HepG2 (cell line): ENCODE measurements around the gene LILRB2. TPM values are rescaled to one million over a fixed set of nuclear protein-coding genes. Genes with fewer than 3 reads are reported as not detected.

Experiments used
- ATAC-seq: fragments of 200-7000 bp; cut with Tn5 transposase; 3 replicates; pipeline ENCODE4 v1.9.1; 2020; ENCODE audit warnings: mild to moderate bottlenecking, moderate library complexity
- BruUV-seq: library from RNA; stranded (reverse); fragments of 400-500 nt; replicated peaks from 2 replicates; lab custom pipeline; 2021; lab: Mats Ljungman, UMichigan
- CTCF ChIA-PET: fragments of 300-600 bp; formaldehyde crosslinking; extraction: SDS; loops from one replicate; lab custom pipeline; 2021; ENCODE audit warnings: low total read pairs, inconsistent platforms, low intra/inter-chr PET ratio; lab: Yijun Ruan, JAX
- POLR2A ChIA-PET: fragments of 350-600 bp; sonication (Branson Sonifier 250); formaldehyde crosslinking; loops from one replicate; lab custom pipeline; 2020; ENCODE audit warnings: antibody characterized with exemption, inconsistent platforms; lab: Yijun Ruan, JAX
- DNase-seq: peaks from one replicate; pipeline ENCODE4 v3.0.0-alpha.2; 2015; ENCODE audit warnings: low spot score
- FAIRE-seq: peaks from 3 replicates; lab custom pipeline; 2011; peaks lifted over from hg19 to GRCh38; lab: Jason Lieb, UNC
- H2AFZ ChIP-seq: one replicate; pipeline ENCODE4 v1.6.1; 2011; ENCODE audit warnings: low read length, inconsistent platforms
- H3K27ac ChIP-seq: fragments of 300-600 bp; 3 replicates; pipeline ENCODE4 v1.8.0; 2011; ENCODE audit warnings: mixed run types, mild to moderate bottlenecking, mixed read lengths, low read length, inconsistent platforms; ENCODE audit not compliant: insufficient read depth; ENCODE audit errors: extremely low read length
- H3K27me3 ChIP-seq, 2 experiments: fragments of 200-600 bp in 1 of 2; 2 replicates in 1 of 2; 3 replicates in 1 of 2; pipeline versions ENCODE4 v1.6.0 to v1.8.0; 2011; ENCODE audit warnings: low read length in 2 of 2, mild to moderate bottlenecking in 2 of 2, moderate library complexity in 2 of 2, inconsistent platforms in 1 of 2; ENCODE audit not compliant: insufficient read depth in 2 of 2, control insufficient read depth in 1 of 2
- H3K36me3 ChIP-seq, 2 experiments: fragments of 200-600 bp in 1 of 2; replicated peaks in 1 of 2; 2 replicates in 1 of 2; 3 replicates in 1 of 2; pipeline versions ENCODE4 v1.5.1 to v1.8.0; 2011; ENCODE audit warnings: low read length in 2 of 2, inconsistent platforms in 1 of 2; ENCODE audit not compliant: insufficient read depth in 2 of 2, control insufficient read depth in 1 of 2
- H3K4me1 ChIP-seq: 2 replicates; pipeline ENCODE4 v1.5.1; 2012; ENCODE audit warnings: low read length, inconsistent platforms; ENCODE audit not compliant: insufficient read depth
- H3K4me2 ChIP-seq: 2 replicates; pipeline ENCODE4 v1.6.0; 2011; ENCODE audit warnings: low read depth, low read length, inconsistent platforms
- H3K4me3 ChIP-seq, 3 experiments: fragments of 200-600 bp in 1 of 3; sonication (generic), shearing (Covaris generic) in 1 of 3; replicated peaks in 1 of 3; 2 replicates each; pipeline ENCODE4 v1.5.1; 2011 to 2016; ENCODE audit warnings: low read length in 3 of 3, inconsistent platforms in 2 of 3, low read depth in 2 of 3, mild to moderate bottlenecking in 2 of 3, control low read depth in 1 of 3, mixed read lengths in 1 of 3; ENCODE audit not compliant: insufficient read depth in 1 of 3
- H3K79me2 ChIP-seq: one replicate; pipeline ENCODE4 v1.6.1; 2011; ENCODE audit warnings: low read length, inconsistent platforms; ENCODE audit not compliant: insufficient read depth
- H3K9ac ChIP-seq: 2 replicates; pipeline ENCODE4 v1.6.0; 2011; ENCODE audit warnings: mild to moderate bottlenecking, low read depth, low read length, inconsistent platforms; ENCODE audit not compliant: insufficient read depth
- H3K9me3 ChIP-seq: 2 replicates; pipeline ENCODE4 v1.5.1; 2012; ENCODE audit warnings: mild to moderate bottlenecking, low read length
- H4K20me1 ChIP-seq: 2 replicates; pipeline ENCODE4 v1.6.0; 2011; ENCODE audit warnings: inconsistent platforms, mild to moderate bottlenecking, low read length, moderate library complexity; ENCODE audit not compliant: insufficient read depth
- ARID2 ChIP-seq: sonication (generic); formaldehyde crosslinking; IDR thresholded peaks from 2 replicates; pipeline ENCODE4 v1.8.1; 2022; ENCODE audit warnings: mild to moderate bottlenecking, missing genetic modification reagents, borderline replicate concordance
- CENPX ChIP-seq: sonication (generic); formaldehyde crosslinking; IDR thresholded peaks from 2 replicates; pipeline ENCODE4 v1.9.0; 2021; ENCODE audit warnings: mild to moderate bottlenecking, missing genetic modification reagents, moderate library complexity
- KDM5B ChIP-seq: sonication (generic); formaldehyde crosslinking; IDR thresholded peaks from 2 replicates; pipeline ENCODE4 v1.4.0; 2020; ENCODE audit warnings: missing genetic modification reagents, mild to moderate bottlenecking, borderline replicate concordance
- KMT2B ChIP-seq: IDR thresholded peaks from 2 replicates; pipeline ENCODE4 v1.6.1; 2016; ENCODE audit warnings: missing genetic modification reagents, missing compliant biosample characterization
- NFE2 ChIP-seq: sonication (generic); formaldehyde crosslinking; IDR thresholded peaks from 2 replicates; pipeline ENCODE4 v1.4.0; 2020; ENCODE audit warnings: missing genetic modification reagents
- ZNF337 ChIP-seq: sonication (generic); formaldehyde crosslinking; IDR thresholded peaks from 2 replicates; pipeline ENCODE4 v1.5.1; 2020; ENCODE audit warnings: missing genetic modification reagents, low read depth, mild to moderate bottlenecking, borderline replicate concordance
- ZNF496 ChIP-seq: sonication (generic); formaldehyde crosslinking; IDR thresholded peaks from 2 replicates; pipeline ENCODE4 v1.8.1; 2023; ENCODE audit warnings: mild to moderate bottlenecking, moderate library complexity, missing genetic modification reagents; ENCODE audit not compliant: insufficient replicate concordance
- WGBS: methylation state at CpG from one replicate; pipeline ENCODE4 v1.1.6; 2017; ENCODE audit warnings: low lambda C conversion rate; 5-methylcytosine and 5-hydroxymethylcytosine counted together
- in situ Hi-C: cut with HindIII; loops from 2 replicates; pipeline ENCODE4 v1.10.0; 2017; ENCODE audit warnings: low pct_unique_long_range_greater_than_20kb; ENCODE audit not compliant: extremely low pct_ligation_motif_present
- intact Hi-C: fragments of 100-400 bp; cut with micrococcal nuclease; formaldehyde crosslinking; loops from one replicate; pipeline ENCODE4 v1.10.0; 2022; ENCODE audit not compliant: unreplicated experiment
- polyA plus RNA-seq, 8 experiments: library from polyadenylated mRNA; depleted of rRNA in 3 of 8; stranded (reverse) in 7 of 8; unstranded in 1 of 8; fragments of >200 nt; fragmentation: Illumina TruSeq in 4 of 8; extraction: Trizol in 4 of 8; gene quantifications; 2 replicates each; pipeline versions ENCODE4 v1.2.1 to v1.2.3, GENCODE V29; 2011 to 2016; ENCODE audit warnings: low read depth in 4 of 8, missing spikeins in 1 of 8, mixed read lengths in 1 of 8; ENCODE audit not compliant: insufficient read depth in 1 of 8
- total RNA-seq, 5 experiments: library from RNA; depleted of rRNA; stranded (reverse); fragments of >200 nt; fragmentation: Illumina TruSeq; extraction: Trizol; gene quantifications; 2 replicates each; pipeline ENCODE4 v1.2.3, GENCODE V29; 2016; ENCODE audit warnings: low read depth in 1 of 5
- TF ChIP-seq, protein P1 (sequence below): sonication (generic); formaldehyde crosslinking; IDR thresholded peaks from 2 replicates; pipeline ENCODE4 v1.4.0; 2020; ENCODE audit warnings: missing genetic modification reagents, borderline replicate concordance
- TF ChIP-seq, protein P2 (sequence below): sonication (generic); formaldehyde crosslinking; IDR thresholded peaks from 2 replicates; pipeline ENCODE4 v1.4.0; 2020; ENCODE audit warnings: missing genetic modification reagents
- TF ChIP-seq, protein P3 (sequence below): sonication (generic); formaldehyde crosslinking; conservative IDR thresholded peaks from 2 replicates; pipeline ENCODE4 v1.4.0; 2020; ENCODE audit warnings: missing genetic modification reagents

Gene LILRB2
- total and polyA plus RNA-seq, 2 of the 13 experiments (the other 11 are each of a cell fraction or from before 2014, with no cell fraction given) = not detected

DNA sequence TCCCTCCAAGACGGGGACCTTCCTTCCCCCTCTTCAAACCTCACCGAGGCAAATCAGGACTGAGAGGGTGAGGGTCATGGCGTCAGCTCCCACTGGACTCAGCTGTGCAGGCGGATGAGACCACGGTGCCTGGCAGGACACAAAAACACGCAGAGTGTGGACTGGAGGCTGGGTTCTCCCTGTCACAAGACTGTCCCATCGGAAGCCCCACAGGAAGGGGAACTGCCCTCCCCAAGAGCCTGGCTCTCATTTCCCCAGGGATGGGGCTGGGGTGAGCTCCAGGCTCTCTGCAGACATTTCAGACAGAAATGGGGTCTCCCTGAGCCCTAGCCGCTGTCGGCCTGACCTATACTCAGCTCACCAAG lies 23.8 kb downstream of the LILRB2 start, which contains the start of gene LILRB5:
LILRB5 (minus strand) TSS at position 158 of the 365 bp plus-strand sequence; CDS start at position 78, 80 bp downstream.
- H4K20me1 ChIP-seq = no peaks in the 10 kb centered on the region
- no peak within 1 kb of the TSS for H2AFZ ChIP-seq
- H3K9ac ChIP-seq = no peak within 1 kb of the TSS
- in situ Hi-C loops (no loop called here), intact Hi-C loops (no loop called here)
- TF ChIP-seq KDM5B (CRISPR knock-in tag) (no peak), ZNF496 (CRISPR knock-in tag) (no peak), KMT2B (CRISPR knock-in tag) (no peak), CENPX (CRISPR knock-in tag) (no peak), ZNF337 (CRISPR knock-in tag) (no peak), ARID2 (CRISPR knock-in tag) (no peak), NFE2 (CRISPR knock-in tag) (no peak)
- TF ChIP-seq, protein P1, sequence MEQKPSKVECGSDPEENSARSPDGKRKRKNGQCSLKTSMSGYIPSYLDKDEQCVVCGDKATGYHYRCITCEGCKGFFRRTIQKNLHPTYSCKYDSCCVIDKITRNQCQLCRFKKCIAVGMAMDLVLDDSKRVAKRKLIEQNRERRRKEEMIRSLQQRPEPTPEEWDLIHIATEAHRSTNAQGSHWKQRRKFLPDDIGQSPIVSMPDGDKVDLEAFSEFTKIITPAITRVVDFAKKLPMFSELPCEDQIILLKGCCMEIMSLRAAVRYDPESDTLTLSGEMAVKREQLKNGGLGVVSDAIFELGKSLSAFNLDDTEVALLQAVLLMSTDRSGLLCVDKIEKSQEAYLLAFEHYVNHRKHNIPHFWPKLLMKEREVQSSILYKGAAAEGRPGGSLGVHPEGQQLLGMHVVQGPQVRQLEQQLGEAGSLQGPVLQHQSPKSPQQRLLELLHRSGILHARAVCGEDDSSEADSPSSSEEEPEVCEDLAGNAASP (CRISPR knock-in tag) = no peak
- TF ChIP-seq, protein P2, sequence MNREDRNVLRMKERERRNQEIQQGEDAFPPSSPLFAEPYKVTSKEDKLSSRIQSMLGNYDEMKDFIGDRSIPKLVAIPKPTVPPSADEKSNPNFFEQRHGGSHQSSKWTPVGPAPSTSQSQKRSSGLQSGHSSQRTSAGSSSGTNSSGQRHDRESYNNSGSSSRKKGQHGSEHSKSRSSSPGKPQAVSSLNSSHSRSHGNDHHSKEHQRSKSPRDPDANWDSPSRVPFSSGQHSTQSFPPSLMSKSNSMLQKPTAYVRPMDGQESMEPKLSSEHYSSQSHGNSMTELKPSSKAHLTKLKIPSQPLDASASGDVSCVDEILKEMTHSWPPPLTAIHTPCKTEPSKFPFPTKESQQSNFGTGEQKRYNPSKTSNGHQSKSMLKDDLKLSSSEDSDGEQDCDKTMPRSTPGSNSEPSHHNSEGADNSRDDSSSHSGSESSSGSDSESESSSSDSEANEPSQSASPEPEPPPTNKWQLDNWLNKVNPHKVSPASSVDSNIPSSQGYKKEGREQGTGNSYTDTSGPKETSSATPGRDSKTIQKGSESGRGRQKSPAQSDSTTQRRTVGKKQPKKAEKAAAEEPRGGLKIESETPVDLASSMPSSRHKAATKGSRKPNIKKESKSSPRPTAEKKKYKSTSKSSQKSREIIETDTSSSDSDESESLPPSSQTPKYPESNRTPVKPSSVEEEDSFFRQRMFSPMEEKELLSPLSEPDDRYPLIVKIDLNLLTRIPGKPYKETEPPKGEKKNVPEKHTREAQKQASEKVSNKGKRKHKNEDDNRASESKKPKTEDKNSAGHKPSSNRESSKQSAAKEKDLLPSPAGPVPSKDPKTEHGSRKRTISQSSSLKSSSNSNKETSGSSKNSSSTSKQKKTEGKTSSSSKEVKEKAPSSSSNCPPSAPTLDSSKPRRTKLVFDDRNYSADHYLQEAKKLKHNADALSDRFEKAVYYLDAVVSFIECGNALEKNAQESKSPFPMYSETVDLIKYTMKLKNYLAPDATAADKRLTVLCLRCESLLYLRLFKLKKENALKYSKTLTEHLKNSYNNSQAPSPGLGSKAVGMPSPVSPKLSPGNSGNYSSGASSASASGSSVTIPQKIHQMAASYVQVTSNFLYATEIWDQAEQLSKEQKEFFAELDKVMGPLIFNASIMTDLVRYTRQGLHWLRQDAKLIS = no peak
- TF ChIP-seq, protein P3, sequence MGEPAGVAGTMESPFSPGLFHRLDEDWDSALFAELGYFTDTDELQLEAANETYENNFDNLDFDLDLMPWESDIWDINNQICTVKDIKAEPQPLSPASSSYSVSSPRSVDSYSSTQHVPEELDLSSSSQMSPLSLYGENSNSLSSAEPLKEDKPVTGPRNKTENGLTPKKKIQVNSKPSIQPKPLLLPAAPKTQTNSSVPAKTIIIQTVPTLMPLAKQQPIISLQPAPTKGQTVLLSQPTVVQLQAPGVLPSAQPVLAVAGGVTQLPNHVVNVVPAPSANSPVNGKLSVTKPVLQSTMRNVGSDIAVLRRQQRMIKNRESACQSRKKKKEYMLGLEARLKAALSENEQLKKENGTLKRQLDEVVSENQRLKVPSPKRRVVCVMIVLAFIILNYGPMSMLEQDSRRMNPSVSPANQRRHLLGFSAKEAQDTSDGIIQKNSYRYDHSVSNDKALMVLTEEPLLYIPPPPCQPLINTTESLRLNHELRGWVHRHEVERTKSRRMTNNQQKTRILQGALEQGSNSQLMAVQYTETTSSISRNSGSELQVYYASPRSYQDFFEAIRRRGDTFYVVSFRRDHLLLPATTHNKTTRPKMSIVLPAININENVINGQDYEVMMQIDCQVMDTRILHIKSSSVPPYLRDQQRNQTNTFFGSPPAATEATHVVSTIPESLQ (CRISPR knock-in tag) = no peak
- no peak within 1 kb of the TSS for H3K27ac ChIP-seq
- BruUV-seq = no TSS peak
- H3K4me3 ChIP-seq = no peak within 1 kb of the TSS
- DNase-seq = no peak
- no peak for FAIRE-seq
- H3K4me2 ChIP-seq = no peak within 1 kb of the TSS
- H3K4me1 ChIP-seq = no peaks in the 10 kb centered on the region
- no peaks in the 10 kb centered on the region for H3K79me2 ChIP-seq
- CTCF ChIA-PET = no interaction called here
- H3K27me3 ChIP-seq = peaks cover 9 to 69% of the 10 kb centered on the region in 2 experiments; a peak in 4 of 5 replicates
- H3K9me3 ChIP-seq = no peaks in the 10 kb centered on the region
- WGBS = 57% methylated on average over 1 of the region's 9 CpGs
- no peak for ATAC-seq
- POLR2A ChIA-PET = interaction anchor here (1.0 kb wide), 1 partner anchor 56 kb away, joined by 3 read pairs; the partner anchor contains the start of gene RPS9
- no peaks in the 10 kb centered on the region for H3K36me3 ChIP-seq
